OCI-LY7 (cell line): ENCODE measurements around the gene ASXL3. TPM values are rescaled to one million over a fixed set of nuclear protein-coding genes. Genes with fewer than 3 reads are reported as not detected.

Source experiments
- BruUV-seq: library from RNA; stranded (reverse); fragments of 400-500 nt; replicated peaks from 2 replicates; lab custom pipeline; 2021; lab: Mats Ljungman, UMichigan
- CTCF ChIA-PET: fragments of 300-600 bp; sonication (Branson Sonifier 250); formaldehyde crosslinking; loops from one replicate; lab custom pipeline; 2022; ENCODE audit warnings: antibody characterized with exemption; ENCODE audit not compliant: unreplicated experiment; lab: Charles Lee
- POLR2A ChIA-PET: fragments of 300-600 bp; sonication (Branson Sonifier 250); formaldehyde crosslinking; loops from one replicate; lab custom pipeline; 2022; ENCODE audit warnings: antibody characterized with exemption; lab: Charles Lee
- DNase-seq: peaks from one replicate; pipeline ENCODE4 v3.0.0-alpha.2; 2015; ENCODE audit warnings: low spot score
- H2AFZ ChIP-seq: fragments of 200-600 bp; sonication (generic), shearing (Covaris generic); 2 replicates; pipeline ENCODE4 v1.6.1; 2014; ENCODE audit warnings: mild to moderate bottlenecking, antibody characterized with exemption, low read length, moderate library complexity
- H3K27ac ChIP-seq: fragments of 200-600 bp; sonication (generic); 2 replicates; pipeline ENCODE4 v1.5.1; 2014; ENCODE audit warnings: mixed run types, low read depth, mild to moderate bottlenecking, moderate library complexity, low read length, inconsistent platforms; ENCODE audit not compliant: poor library complexity, severe bottlenecking
- H3K36me3 ChIP-seq: fragments of 200-600 bp; sonication (generic); 2 replicates; pipeline ENCODE4 v1.6.1; 2014; ENCODE audit warnings: mild to moderate bottlenecking, antibody characterized with exemption, low read length, moderate library complexity, mixed read lengths; ENCODE audit not compliant: insufficient read depth
- H3K4me1 ChIP-seq: fragments of 200-600 bp; sonication (generic); 2 replicates; pipeline ENCODE4 v1.5.1; 2014; ENCODE audit warnings: mild to moderate bottlenecking, low read length; ENCODE audit not compliant: insufficient read depth, poor library complexity, severe bottlenecking
- H3K4me2 ChIP-seq: fragments of 200-600 bp; sonication (generic); 2 replicates; pipeline ENCODE4 v1.6.1; 2014; ENCODE audit warnings: mild to moderate bottlenecking, low read length
- H3K4me3 ChIP-seq: fragments of 200-600 bp; sonication (generic); 2 replicates; pipeline ENCODE4 v1.5.1; 2014; ENCODE audit warnings: mild to moderate bottlenecking, low read depth, low read length; ENCODE audit not compliant: poor library complexity, severe bottlenecking
- H3K79me2 ChIP-seq: fragments of 200-600 bp; sonication (generic); 2 replicates; pipeline ENCODE4 v1.6.1; 2016; ENCODE audit warnings: low read depth, mild to moderate bottlenecking, low read length, moderate library complexity, mixed read lengths; ENCODE audit not compliant: insufficient read depth
- H3K9me2 ChIP-seq: fragments of 200-600 bp; sonication (generic); 2 replicates; pipeline ENCODE4 v1.6.1; 2016; ENCODE audit warnings: mild to moderate bottlenecking, low read length, mixed read lengths; ENCODE audit not compliant: insufficient read depth
- H3K9me3 ChIP-seq: fragments of 200-600 bp; sonication (generic); 2 replicates; pipeline ENCODE4 v1.6.1; 2014; ENCODE audit warnings: mild to moderate bottlenecking, mixed run types, low read length, mixed read lengths
- H4K20me1 ChIP-seq: fragments of 200-600 bp; sonication (generic); 2 replicates; pipeline ENCODE4 v1.6.1; 2014; ENCODE audit warnings: mild to moderate bottlenecking, antibody characterized with exemption, low read length, moderate library complexity, mixed read lengths; ENCODE audit not compliant: insufficient read depth
- EZH2phosphoT487 ChIP-seq: fragments of 200-600 bp; sonication (generic); IDR thresholded peaks from 2 replicates; pipeline ENCODE4 v1.6.1; 2018; ENCODE audit warnings: low read depth, borderline replicate concordance, mild to moderate bottlenecking, mixed run types, antibody characterized with exemption, low read length, moderate library complexity, mixed read lengths
- intact Hi-C: fragments of 100-400 bp; cut with micrococcal nuclease; formaldehyde crosslinking; loops from one replicate; pipeline ENCODE4 v1.10.0; 2022; ENCODE audit not compliant: unreplicated experiment
- total RNA-seq, 2 experiments: library from RNA; depleted of rRNA in 1 of 2; stranded (reverse); fragments of >200 nt in 1 of 2; shearing (Covaris generic) in 1 of 2; gene quantifications; 2 replicates each; pipeline ENCODE4 v1.2.3, GENCODE V29; 2014 to 2022
- TF ChIP-seq, protein P1 (sequence below): fragments of 200-600 bp; sonication (generic); conservative IDR thresholded peaks from 2 replicates; pipeline ENCODE4 v1.5.1; 2014; ENCODE audit warnings: mild to moderate bottlenecking, antibody characterized with exemption, low read length, moderate library complexity, mixed read lengths

Gene ASXL3
- total RNA-seq, 2 experiments from 2014 or later, result 2.6 TPM

DNA sequence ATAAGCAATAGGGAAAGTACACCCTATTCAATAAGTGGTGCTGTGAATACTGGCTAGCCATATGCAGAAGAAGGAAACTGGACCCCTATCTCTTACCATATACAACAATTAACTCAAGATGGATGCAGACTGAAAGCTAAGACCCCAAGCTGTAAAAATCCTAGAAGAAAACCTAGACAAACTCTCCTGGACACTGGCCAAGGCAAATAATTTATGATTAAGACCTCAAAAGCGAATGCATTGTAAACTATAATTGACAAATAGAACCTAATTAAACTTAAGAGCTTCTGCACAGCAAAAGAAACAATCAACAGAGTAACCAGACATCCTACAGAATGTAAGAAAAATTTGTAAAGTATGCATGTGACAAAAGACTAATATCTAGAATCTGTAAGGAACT lies 41.1 kb upstream of the ASXL3 start:
- Histone ChIP-seq H3K9me2 (no peaks in the 10 kb centered on the region), H3K79me2 (no peaks in the 10 kb centered on the region), H3K27ac (no peak overlapping the region), H3K36me3 (no peaks in the 10 kb centered on the region), H4K20me1 (no peaks in the 10 kb centered on the region), H2AFZ (no peak overlapping the region), H3K4me2 (no peak overlapping the region), H3K4me1 (peaks cover 14% of the 10 kb centered on the region), H3K9me3 (no peaks in the 10 kb centered on the region), H3K4me3 (no peak overlapping the region)
- intact Hi-C loops, result no loop called here
- CTCF ChIA-PET, result no interaction called here
- DNase-seq, result no peak
- no TSS peak for BruUV-seq
- POLR2A ChIA-PET, result no interaction called here
- TF ChIP-seq, protein P1, sequence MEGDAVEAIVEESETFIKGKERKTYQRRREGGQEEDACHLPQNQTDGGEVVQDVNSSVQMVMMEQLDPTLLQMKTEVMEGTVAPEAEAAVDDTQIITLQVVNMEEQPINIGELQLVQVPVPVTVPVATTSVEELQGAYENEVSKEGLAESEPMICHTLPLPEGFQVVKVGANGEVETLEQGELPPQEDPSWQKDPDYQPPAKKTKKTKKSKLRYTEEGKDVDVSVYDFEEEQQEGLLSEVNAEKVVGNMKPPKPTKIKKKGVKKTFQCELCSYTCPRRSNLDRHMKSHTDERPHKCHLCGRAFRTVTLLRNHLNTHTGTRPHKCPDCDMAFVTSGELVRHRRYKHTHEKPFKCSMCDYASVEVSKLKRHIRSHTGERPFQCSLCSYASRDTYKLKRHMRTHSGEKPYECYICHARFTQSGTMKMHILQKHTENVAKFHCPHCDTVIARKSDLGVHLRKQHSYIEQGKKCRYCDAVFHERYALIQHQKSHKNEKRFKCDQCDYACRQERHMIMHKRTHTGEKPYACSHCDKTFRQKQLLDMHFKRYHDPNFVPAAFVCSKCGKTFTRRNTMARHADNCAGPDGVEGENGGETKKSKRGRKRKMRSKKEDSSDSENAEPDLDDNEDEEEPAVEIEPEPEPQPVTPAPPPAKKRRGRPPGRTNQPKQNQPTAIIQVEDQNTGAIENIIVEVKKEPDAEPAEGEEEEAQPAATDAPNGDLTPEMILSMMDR, result no peak
- no peak for TF ChIP-seq EZH2phosphoT487

DNA sequence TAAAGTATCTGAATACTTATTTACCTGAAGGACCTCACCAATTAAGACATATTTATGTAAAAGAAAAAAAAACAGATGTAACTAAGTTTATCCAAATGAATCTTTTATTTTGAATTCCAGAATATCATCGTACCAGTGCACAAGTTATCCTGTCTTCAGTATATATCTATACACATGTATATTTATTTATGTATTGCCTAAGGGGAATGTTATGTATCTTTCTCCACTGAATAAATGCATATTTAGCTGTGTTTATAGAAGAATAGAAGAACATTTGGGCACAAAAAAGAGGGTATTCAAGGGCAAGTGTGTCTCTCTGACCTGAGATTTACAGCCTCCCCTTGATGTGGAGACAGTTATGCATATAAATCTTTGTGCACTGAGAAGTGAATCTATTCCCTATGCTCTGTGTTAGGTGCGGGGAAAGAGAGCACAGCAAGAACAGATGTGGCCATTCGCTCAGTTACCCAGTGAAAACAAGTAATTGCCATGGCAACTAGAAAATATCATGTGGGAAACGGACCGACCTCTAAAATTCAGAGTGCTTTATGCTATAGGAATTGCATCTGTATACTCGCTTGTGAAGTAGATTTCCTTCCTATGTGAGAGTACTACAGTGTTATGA lies 39.5 kb upstream of the ASXL3 start:
- no peaks in the 10 kb centered on the region for H4K20me1 ChIP-seq
- no peak overlapping the region for H3K4me2 ChIP-seq
- TF ChIP-seq, protein P1, result no peak
- TF ChIP-seq EZH2phosphoT487, result no peak
- H3K9me2 ChIP-seq, result no peaks in the 10 kb centered on the region
- intact Hi-C loops, result no loop called here
- H3K27ac ChIP-seq, result no peak overlapping the region
- H3K79me2 ChIP-seq, result no peaks in the 10 kb centered on the region
- no peak overlapping the region for H3K4me3 ChIP-seq
- no TSS peak for BruUV-seq
- H2AFZ ChIP-seq, result no peak overlapping the region
- POLR2A ChIA-PET, result no interaction called here
- H3K4me1 ChIP-seq, result peaks cover 14% of the 10 kb centered on the region
- H3K36me3 ChIP-seq, result no peaks in the 10 kb centered on the region
- no peaks in the 10 kb centered on the region for H3K9me3 ChIP-seq
- no peak for DNase-seq
- CTCF ChIA-PET, result no interaction called here

DNA sequence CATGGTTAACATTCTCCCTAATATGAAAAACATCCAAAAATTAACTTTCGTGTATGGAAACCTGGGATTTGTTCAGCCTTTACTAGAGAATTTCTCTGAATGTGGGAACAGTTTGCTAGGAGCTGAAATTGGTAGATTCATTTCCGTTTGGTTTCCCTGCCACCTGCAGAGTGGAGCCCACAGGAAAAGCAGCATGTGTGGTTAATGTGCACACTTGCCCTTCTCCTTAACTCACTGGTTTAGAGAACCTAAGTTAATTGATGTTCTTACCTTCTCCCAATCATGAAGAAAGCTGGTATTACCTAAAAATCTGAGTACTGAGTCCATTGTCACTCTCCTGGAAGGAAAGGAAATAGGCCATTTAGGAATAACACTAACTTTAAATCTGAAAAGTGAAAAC lies 37.6 kb upstream of the ASXL3 start:
- intact Hi-C loops, result no loop called here
- ChIA-PET POLR2A (no interaction called here), CTCF (no interaction called here)
- Histone ChIP-seq H3K4me1 (peaks cover 14% of the 10 kb centered on the region), H3K79me2 (no peaks in the 10 kb centered on the region), H3K27ac (no peak overlapping the region), H4K20me1 (no peaks in the 10 kb centered on the region), H3K4me2 (peak overlapping the region; percentile 39; the same call in 1 of the 2 replicates), H2AFZ (peak overlapping the region; percentile 48; the same call in 1 of the 2 replicates), H3K9me3 (no peaks in the 10 kb centered on the region), H3K9me2 (no peaks in the 10 kb centered on the region), H3K36me3 (no peaks in the 10 kb centered on the region), H3K4me3 (no peak overlapping the region)
- no TSS peak for BruUV-seq
- TF ChIP-seq EZH2phosphoT487, result no peak
- TF ChIP-seq, protein P1, result no peak
- peak; percentile 17 for DNase-seq
